Measurements from ENCODE around the gene RBMS1.

GRCh38 chr2:160278879-160279177, 214.8 kb downstream of the RBMS1 start:
- TF ChIP-seq CTCF (IDR thresholded peaks at IDR 0.05) (peak in 2 of 5 experiments; percentile 21 to 40), EP300 (IDR thresholded peaks at IDR 0.05) (peak in 1 of 2 donors; percentile 62)

All from tibial nerve (tissue), 4 donors.